Stimulated activated CD8-positive, alpha-beta memory T cell treated with anti-CD3 and anti-CD28 coated beads, Interleukin-4, amount 100 ng/mL, for 48 hours (primary cell): ENCODE data around the gene MYO5C.

ENCODE experiments used
- DNase-seq: peaks from one replicate; pipeline ENCODE4 v3.0.0-alpha.2; 2020

The MYO5C gene, protein sequence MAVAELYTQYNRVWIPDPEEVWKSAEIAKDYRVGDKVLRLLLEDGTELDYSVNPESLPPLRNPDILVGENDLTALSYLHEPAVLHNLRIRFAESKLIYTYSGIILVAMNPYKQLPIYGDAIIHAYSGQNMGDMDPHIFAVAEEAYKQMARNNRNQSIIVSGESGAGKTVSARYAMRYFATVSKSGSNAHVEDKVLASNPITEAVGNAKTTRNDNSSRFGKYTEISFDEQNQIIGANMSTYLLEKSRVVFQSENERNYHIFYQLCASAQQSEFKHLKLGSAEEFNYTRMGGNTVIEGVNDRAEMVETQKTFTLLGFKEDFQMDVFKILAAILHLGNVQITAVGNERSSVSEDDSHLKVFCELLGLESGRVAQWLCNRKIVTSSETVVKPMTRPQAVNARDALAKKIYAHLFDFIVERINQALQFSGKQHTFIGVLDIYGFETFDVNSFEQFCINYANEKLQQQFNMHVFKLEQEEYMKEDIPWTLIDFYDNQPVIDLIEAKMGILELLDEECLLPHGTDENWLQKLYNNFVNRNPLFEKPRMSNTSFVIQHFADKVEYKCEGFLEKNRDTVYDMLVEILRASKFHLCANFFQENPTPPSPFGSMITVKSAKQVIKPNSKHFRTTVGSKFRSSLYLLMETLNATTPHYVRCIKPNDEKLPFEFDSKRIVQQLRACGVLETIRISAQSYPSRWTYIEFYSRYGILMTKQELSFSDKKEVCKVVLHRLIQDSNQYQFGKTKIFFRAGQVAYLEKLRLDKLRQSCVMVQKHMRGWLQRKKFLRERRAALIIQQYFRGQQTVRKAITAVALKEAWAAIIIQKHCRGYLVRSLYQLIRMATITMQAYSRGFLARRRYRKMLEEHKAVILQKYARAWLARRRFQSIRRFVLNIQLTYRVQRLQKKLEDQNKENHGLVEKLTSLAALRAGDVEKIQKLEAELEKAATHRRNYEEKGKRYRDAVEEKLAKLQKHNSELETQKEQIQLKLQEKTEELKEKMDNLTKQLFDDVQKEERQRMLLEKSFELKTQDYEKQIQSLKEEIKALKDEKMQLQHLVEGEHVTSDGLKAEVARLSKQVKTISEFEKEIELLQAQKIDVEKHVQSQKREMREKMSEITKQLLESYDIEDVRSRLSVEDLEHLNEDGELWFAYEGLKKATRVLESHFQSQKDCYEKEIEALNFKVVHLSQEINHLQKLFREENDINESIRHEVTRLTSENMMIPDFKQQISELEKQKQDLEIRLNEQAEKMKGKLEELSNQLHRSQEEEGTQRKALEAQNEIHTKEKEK (N-terminal part only)

DNA sequence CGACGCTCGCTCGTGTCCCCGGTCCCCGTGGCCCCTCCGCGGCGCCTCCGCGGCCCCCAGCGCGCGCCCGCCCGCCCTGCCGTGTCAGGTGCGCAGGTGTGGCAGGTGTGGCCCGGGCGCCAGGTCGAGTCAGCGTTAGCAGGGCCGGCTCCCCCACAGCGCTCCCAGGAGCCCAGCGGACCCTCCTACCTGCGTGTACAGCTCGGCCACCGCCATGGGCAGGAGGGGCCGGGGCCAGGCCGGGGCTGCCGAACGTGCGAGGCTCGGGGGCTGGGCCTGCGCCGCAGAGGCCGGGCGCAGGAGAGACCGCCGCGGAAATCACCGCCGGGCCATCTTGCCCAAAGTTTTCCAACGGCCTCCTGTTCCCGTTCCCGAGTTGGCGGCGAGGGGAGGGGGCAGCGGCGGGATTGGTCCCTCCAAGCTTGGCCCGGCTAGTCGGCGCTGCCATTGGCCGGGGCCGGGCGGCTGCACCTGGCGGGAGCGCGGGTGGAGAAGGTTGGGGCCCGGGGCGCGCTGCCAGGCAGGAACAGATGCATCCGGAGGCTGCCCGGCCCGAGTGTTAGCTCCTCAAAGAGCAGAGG is at the start of gene MYO5C:
Gene MYO5C, minus strand, starts transcription at position 384 of the 581 bp plus-strand sequence. Its CDS starts 168 bp downstream, at position 216.
- DNase-seq: no peak

- DNase-seq: no peak
These were observed 49.0 kb upstream of the MYO5C start for GRCh38 chr15:52344592-52344991.

DNA sequence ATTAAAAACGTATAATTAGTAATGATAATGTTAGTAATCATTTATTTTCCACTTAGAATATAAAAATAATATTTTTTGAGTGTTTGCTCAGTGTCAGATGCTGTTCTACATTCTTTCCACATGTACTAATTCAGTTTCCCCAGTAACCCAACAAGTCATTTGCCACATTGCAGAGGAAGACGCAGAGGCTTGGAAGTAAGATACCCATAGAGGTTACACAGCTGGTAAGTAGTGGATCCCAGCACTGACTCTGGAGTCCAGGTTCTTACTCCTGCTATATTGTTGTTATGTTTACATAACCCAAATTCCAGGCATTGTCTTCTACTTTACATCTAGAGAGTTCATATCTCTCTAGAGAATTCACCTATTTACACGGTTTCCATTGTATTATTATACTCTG is 48.2 kb upstream of the MYO5C start:
- DNase-seq: no peak

DNA sequence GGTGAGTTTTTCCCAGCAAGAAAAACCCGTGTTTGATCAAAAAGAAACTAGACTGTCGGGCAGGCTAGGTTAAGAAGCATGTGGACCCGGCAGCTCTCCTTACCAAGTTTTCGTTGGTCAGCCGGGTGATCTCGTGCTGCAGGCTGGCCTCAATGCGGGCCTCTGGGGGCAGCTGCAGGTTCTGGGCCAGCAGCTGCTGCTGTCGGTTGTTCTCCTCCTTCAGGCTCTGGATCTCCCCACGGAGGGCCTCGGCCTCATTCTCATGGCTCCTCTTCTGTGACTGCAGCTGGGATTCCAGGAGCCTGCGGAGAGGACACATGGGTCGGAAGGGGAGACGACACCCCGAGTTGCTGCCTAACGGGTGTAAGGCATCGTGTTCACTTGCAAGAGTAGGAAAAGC is 44.5 kb upstream of the MYO5C start:
- no peak for DNase-seq

DNA sequence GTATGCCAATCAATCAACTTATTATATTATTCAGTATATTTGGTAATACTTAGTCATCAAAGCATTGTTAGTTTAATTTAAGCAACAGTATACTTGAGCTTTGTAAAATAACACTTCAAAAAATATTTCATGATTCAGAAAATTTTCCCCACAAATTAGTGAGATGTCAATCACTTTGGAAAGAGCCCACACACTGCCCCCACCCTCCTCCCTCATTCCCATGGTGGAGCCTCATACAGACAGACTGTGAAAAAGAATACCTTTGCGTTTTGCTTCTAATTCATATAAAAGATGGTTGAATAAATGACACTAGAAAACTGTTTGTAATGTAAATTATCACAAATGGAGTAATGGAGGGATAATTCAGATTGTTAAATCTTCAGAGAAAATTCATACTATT is 43.3 kb upstream of the MYO5C start:
- no peak for DNase-seq

- DNase-seq: no peak
These were observed 42.5 kb upstream of the MYO5C start for GRCh38 chr15:52338058-52338457.

DNA sequence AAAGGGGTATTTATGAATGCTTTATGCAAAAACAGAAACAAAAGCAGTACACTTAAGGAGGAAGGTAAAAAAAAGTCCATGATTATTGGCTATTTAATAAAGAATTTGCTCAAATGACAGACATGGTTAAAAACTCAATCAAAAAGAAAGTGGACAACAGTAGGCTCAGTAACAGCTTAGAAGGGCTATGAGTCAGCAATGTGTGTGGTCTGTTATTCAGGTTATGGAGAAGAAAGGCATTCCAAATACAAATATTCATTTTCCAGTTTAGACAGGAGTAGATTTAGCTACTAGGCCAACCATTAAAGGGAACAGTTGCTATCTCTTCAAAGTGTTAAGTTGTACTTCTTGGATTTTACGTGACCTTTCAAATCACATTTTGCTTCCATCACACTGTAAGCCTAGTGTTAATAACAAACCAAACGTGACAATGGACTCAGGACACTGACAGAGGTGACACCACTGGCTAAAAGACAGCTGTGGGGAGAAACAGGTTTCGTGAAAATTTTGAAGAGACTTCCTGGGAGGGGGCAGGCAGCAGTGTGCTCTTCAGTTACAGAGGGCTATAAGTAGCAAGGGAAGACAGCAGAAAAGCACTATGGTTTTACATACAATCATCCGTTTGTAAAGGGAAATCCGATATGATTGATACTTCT is 41.7 kb upstream of the MYO5C start:
- no peak for DNase-seq

GRCh38 chr15:52336529-52336928 is 40.9 kb upstream of the MYO5C start:
- no peak for DNase-seq

DNA sequence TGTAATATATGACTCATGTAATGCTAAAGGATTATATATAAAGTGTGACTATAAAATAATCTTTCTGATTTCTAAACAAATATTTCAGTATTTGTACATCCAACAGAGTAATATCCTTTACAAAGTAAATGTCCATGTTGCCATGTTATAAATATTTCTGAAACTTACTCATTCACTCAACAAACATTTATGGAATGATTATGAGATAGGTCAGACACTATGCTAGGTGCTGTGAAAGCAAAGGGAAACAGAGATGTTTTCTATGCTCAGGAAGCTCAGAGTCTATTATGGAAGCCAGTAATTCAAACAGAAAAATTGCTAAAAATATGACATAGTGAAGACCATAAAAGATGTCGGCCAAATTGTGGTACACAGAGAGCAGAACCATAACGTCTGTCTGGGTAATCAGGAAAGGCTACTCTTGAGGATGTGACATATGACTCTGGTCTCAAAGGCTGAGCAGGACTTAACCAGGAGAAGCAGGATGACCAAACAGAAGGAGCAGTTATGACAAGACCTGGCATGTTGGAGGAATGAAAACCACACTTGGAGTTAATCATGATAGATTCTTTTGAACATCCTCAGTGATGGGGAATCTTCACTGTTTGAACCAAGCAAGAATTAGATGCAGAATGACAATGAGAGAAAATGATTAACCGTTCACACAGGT is 39.0 kb upstream of the MYO5C start:
- no peak for DNase-seq

DNA sequence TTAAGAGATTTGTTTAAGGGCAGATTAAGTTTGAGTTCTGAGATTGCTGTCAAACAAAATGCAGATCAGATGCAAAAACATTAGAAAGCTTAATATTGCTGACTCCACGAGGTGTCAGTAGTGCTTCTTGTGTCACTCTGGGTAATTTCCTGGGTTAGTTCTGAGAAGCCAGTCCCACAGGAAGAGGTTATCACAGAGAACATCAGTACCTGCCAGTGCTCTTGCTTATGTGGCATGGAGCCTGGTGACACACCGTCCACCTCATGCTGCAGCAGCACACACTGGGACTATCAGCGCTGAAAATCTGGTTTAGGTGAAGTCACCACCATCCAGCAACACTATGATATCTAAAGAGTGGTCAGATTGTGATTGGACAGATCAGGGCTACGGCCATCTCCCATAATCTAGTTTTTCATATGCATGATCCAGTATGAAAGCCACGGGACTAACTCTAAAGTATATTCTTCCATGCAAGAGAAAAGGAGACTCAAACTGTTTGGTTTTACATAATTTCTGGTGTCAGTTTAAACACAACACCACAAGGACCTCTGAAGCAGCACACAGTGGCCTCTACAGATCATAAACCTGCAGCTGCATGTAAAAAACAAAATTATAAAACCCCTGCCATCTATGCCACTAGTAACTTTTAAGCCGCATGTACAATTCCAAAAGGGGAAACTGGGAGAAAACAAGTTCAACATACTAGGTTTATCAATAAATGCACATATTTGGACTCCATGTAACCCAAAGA is 36.1 kb upstream of the MYO5C start:
- peak; percentile 62 for DNase-seq

GRCh38 chr15:52329987-52330386 is 34.4 kb upstream of the MYO5C start:
- no peak for DNase-seq

- DNase-seq: no peak
These were observed 33.5 kb upstream of the MYO5C start for GRCh38 chr15:52329150-52329549.

DNA sequence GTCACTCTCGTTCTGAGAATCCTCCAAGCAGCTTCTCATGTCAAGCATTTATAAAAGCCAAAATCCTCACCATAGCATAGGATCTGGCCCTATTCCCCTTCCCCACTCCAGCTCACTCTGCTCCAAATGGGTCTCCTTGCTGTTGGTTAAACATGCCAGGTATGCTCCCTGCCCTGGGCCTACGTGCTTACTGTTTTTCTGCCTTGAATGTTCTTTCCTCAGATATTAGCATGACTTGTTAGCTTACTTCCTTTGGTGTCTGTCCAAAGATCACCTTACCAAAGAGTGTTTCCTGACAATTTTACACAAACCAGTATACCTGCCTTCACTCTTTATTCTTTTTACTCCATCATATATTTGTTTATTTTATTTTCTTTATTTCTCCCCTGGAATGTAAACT is 33.1 kb upstream of the MYO5C start:
- no peak for DNase-seq

- DNase-seq: no peak
These were observed 31.2 kb upstream of the MYO5C start for GRCh38 chr15:52326756-52327155.

DNA sequence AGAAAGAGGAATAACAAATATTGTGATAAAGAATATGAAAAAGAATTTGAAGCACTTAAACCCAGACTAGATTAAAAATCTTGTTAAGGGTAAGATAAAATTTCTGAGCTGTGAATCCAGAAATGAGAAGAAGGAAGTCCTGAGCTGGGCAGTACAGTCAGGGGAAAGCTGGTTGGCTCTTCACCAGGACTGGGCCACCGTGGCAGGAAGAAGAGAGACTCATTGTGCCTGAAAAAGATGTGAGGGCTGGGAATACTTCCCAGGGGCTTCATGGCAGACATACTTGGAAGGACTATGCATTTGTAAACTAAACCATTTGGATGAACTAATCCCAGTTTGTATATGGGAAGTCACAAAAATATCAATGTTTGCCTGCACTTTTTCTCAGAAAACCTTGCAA is 28.5 kb upstream of the MYO5C start:
- no peak for DNase-seq

GRCh38 chr15:52318729-52319500 is 23.3 kb upstream of the MYO5C start:
- DNase-seq: no peak

GRCh38 chr15:52317688-52318087 is 22.1 kb upstream of the MYO5C start:
- no peak for DNase-seq

DNA sequence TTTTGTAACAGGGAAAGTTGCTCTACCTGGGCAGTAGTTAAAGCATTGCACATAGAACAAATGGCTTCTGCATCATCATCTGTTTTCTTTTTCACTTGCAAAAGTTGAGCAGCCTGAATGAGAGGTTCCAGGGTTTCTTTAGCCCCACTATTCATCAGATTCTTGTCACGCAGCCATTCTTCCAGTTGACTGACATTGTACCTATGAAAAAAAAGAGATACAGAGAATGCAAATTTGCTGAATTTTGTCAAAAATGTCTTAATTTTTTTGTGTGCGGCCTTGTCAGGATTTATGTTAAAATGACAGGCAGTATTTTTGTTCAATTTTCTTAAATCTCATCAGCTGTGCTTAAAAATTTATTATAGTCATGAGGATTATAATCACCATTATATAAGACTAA is 21.4 kb upstream of the MYO5C start:
- DNase-seq: no peak

DNA sequence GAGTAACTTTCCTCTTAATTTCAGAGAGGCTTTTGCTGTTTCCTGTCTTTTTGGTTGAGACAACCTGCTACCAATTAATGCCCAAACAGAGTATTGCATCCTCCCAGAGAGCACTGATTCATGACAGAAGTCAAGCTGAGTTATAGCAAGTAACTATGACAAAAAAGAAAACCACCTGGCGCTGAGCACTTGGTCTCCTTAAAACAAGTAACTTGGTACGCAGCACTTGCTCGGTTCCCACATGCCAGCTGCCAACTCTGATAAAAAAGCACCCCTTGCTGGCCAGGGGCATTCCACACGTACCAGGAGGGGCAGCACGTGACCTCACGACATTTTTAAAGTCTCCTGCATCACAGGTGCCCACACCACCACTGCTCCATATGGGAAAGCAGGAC is 13.5 kb upstream of the MYO5C start:
- no peak for DNase-seq
